ENCODE data around the gene IL9R. TPM values are rescaled to one million over a fixed set of nuclear protein-coding genes. Genes with fewer than 3 reads are reported as not detected.

IL9R gene
- total and polyA plus RNA-seq, 2 of the 4 experiments (the other 2 are of a cell fraction) = 0.05 TPM; not detected in 1

GRCh38 chrX:155983326-155983725 is 14.2 kb upstream of the IL9R start:
- DNase-seq (no peak), ATAC-seq (ENCODE audit: low read depth) (no peak)
- H3K79me1 ChIP-seq (ENCODE audit: low read depth in 1 of 2, low read length in 2 of 2) = no peaks in the 10 kb centered on the region
- no peaks in the 10 kb centered on the region for H3K27me3 ChIP-seq (ENCODE audit: control insufficient read depth, insufficient read depth, low read length)
- peaks cover 5% of the 10 kb centered on the region; the same call in 1 of the 2 replicates for H3K9me3 ChIP-seq (ENCODE audit: control insufficient read depth, insufficient read depth, low read length)
- no peak overlapping the region for H3K4ac ChIP-seq (ENCODE audit: low read depth, low read length)
- in situ Hi-C loops (cut with MboI; ENCODE audit: low sequenced_read_pairs) (no loop called here), dilution Hi-C loops (cut with HindIII; ENCODE audit: low sequenced_read_pairs, unreplicated experiment) (no loop called here), intact Hi-C loops (cut with micrococcal nuclease) (no loop called here)
- no peak overlapping the region for H2AK9ac ChIP-seq (replicated peaks; ENCODE audit: low read depth, low read length, poor library complexity)
- H3K23ac ChIP-seq (ENCODE audit: low read depth, low read length) = no peak overlapping the region
- H3K4me3 ChIP-seq (ENCODE audit: insufficient read depth, low read depth, low read length) = no peak overlapping the region
- no peak overlapping the region for H3K4me2 ChIP-seq (ENCODE audit: low read depth, low read length)
- no peaks in the 10 kb centered on the region for H3K4me1 ChIP-seq (ENCODE audit: control insufficient read depth, insufficient read depth, low read length)
- no peak overlapping the region for H4K91ac ChIP-seq (ENCODE audit: insufficient read depth, low read depth, low read length)
- ChIA-PET CTCF (no interaction called here), POLR2A (ENCODE audit: unreplicated experiment) (no interaction called here)
- no peak overlapping the region for H2AFZ ChIP-seq (replicated peaks; ENCODE audit: low read length, poor library complexity)
- no peak for TF ChIP-seq POLR2A (IDR thresholded peaks at IDR 0.05; ENCODE audit: low read depth, low read length)
- TF ChIP-seq MAZ (IDR thresholded peaks at IDR 0.05; ENCODE audit: borderline replicate concordance, low read depth, low read length) = no peak
- TF ChIP-seq, protein P1, sequence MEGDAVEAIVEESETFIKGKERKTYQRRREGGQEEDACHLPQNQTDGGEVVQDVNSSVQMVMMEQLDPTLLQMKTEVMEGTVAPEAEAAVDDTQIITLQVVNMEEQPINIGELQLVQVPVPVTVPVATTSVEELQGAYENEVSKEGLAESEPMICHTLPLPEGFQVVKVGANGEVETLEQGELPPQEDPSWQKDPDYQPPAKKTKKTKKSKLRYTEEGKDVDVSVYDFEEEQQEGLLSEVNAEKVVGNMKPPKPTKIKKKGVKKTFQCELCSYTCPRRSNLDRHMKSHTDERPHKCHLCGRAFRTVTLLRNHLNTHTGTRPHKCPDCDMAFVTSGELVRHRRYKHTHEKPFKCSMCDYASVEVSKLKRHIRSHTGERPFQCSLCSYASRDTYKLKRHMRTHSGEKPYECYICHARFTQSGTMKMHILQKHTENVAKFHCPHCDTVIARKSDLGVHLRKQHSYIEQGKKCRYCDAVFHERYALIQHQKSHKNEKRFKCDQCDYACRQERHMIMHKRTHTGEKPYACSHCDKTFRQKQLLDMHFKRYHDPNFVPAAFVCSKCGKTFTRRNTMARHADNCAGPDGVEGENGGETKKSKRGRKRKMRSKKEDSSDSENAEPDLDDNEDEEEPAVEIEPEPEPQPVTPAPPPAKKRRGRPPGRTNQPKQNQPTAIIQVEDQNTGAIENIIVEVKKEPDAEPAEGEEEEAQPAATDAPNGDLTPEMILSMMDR (conservative IDR thresholded peaks at IDR 0.05; ENCODE audit: low read depth, low read length) = no peak
- no peak for TF ChIP-seq RFX5 (IDR thresholded peaks at IDR 0.05; ENCODE audit: low read depth, low read length)
- TF ChIP-seq, protein P2, sequence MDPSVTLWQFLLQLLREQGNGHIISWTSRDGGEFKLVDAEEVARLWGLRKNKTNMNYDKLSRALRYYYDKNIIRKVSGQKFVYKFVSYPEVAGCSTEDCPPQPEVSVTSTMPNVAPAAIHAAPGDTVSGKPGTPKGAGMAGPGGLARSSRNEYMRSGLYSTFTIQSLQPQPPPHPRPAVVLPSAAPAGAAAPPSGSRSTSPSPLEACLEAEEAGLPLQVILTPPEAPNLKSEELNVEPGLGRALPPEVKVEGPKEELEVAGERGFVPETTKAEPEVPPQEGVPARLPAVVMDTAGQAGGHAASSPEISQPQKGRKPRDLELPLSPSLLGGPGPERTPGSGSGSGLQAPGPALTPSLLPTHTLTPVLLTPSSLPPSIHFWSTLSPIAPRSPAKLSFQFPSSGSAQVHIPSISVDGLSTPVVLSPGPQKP (IDR thresholded peaks at IDR 0.05; ENCODE audit: borderline replicate concordance, low read depth, low read length) = no peak
- no peak for TF ChIP-seq MXI1 (IDR thresholded peaks at IDR 0.05; ENCODE audit: borderline replicate concordance, low read depth, low read length)
- TF ChIP-seq FOS (IDR thresholded peaks at IDR 0.05; ENCODE audit: low read depth, low read length) = no peak
- TF ChIP-seq, protein P3, sequence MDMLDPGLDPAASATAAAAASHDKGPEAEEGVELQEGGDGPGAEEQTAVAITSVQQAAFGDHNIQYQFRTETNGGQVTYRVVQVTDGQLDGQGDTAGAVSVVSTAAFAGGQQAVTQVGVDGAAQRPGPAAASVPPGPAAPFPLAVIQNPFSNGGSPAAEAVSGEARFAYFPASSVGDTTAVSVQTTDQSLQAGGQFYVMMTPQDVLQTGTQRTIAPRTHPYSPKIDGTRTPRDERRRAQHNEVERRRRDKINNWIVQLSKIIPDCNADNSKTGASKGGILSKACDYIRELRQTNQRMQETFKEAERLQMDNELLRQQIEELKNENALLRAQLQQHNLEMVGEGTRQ (IDR thresholded peaks at IDR 0.05; ENCODE audit: low read depth, low read length) = no peak
- no peak for TF ChIP-seq CEBPB (IDR thresholded peaks at IDR 0.05; ENCODE audit: low read depth, low read length)
- no peak for TF ChIP-seq BHLHE40 (IDR thresholded peaks at IDR 0.05; ENCODE audit: low read depth, low read length)
- no peak for TF ChIP-seq NFE2L2 (IDR thresholded peaks at IDR 0.05; ENCODE audit: low read depth, low read length)
- no peak for TF ChIP-seq CHD1 (IDR thresholded peaks at IDR 0.05; ENCODE audit: low read depth, low read length)
- no peak for TF ChIP-seq RCOR1 (IDR thresholded peaks at IDR 0.05; ENCODE audit: insufficient replicate concordance, low read length)
- TF ChIP-seq SMC3 (IDR thresholded peaks at IDR 0.05; ENCODE audit: low read depth, low read length) = no peak
- no peak for TF ChIP-seq MAFK (IDR thresholded peaks at IDR 0.05; ENCODE audit: low read depth, low read length)
- no peak for TF ChIP-seq RAD21 (IDR thresholded peaks at IDR 0.05; ENCODE audit: low read length)
- no peak overlapping the region for H3K27ac ChIP-seq (ENCODE audit: insufficient read depth, low read length)
- H4K20me1 ChIP-seq (ENCODE audit: insufficient read depth, low read length) = no peaks in the 10 kb centered on the region
- H2BK120ac ChIP-seq (ENCODE audit: low read depth, low read length) = no peak overlapping the region
- H2AK5ac ChIP-seq (ENCODE audit: low read depth, low read length) = no peak overlapping the region
- no TSS peak for BruUV-seq (replicated peaks)
- H3K56ac ChIP-seq (ENCODE audit: extremely low read depth, insufficient read depth, low read length) = no peak overlapping the region
- H2BK15ac ChIP-seq (ENCODE audit: low read depth, low read length) = no peak overlapping the region
- no peak overlapping the region for H3K9ac ChIP-seq (ENCODE audit: low read depth, low read length)
- no peak overlapping the region for H2BK20ac ChIP-seq (ENCODE audit: low read depth, low read length)
- 20% methylated on average over 1 of the region's 2 CpGs; no CpG with 5 or more reads in 1 of the 2 experiments for WGBS, 2 experiments (ENCODE audit: extremely low coverage in 2 of 2, insufficient read length in 1 of 2)
- H3K14ac ChIP-seq (replicated peaks; ENCODE audit: low read depth, low read length) = no peak overlapping the region
- H3K9me1 ChIP-seq (ENCODE audit: insufficient read depth, low read length) = no peaks in the 10 kb centered on the region
- no peak overlapping the region for H4K8ac ChIP-seq (ENCODE audit: low read depth in 2 of 2, low read length in 2 of 2)
- H4K5ac ChIP-seq (ENCODE audit: low read depth, low read length) = no peak overlapping the region
- H2BK5ac ChIP-seq (ENCODE audit: low read depth, low read length, poor library complexity, severe bottlenecking) = no peak overlapping the region
- no peak overlapping the region for H3K18ac ChIP-seq (ENCODE audit: low read depth, low read length)
- H3K36me3 ChIP-seq (ENCODE audit: control insufficient read depth, insufficient read depth, low read length) = no peaks in the 10 kb centered on the region
